ENCODE results near the gene CAMTA1.

- TF ChIP-seq REST (IDR thresholded peaks at IDR 0.05; ENCODE audit: low read depth, low read length), result no peak
- TF ChIP-seq CTCF (IDR thresholded peaks at IDR 0.05), result no peak
- TF ChIP-seq POLR2AphosphoS5 (IDR thresholded peaks at IDR 0.05; ENCODE audit: low read depth, low read length), result no peak
- no peak for TF ChIP-seq YY1 (IDR thresholded peaks at IDR 0.05; ENCODE audit: low read depth)
- TF ChIP-seq GATA2 (CRISPR knock-in tag; IDR thresholded peaks at IDR 0.05), result no peak; the same call in 1 of the 2 replicates
- TF ChIP-seq GABPA (IDR thresholded peaks at IDR 0.05; ENCODE audit: low read depth), result no peak
- TF ChIP-seq CHD2 (IDR thresholded peaks at IDR 0.05; ENCODE audit: low read length, partially characterized antibody), result no peak
- no peak for TF ChIP-seq RCOR1 (IDR thresholded peaks at IDR 0.05; ENCODE audit: low read length)
- TF ChIP-seq ZBTB33 (IDR thresholded peaks at IDR 0.05; ENCODE audit: borderline replicate concordance, low read depth), result no peak
- TF ChIP-seq FOXM1 (IDR thresholded peaks at IDR 0.05; ENCODE audit: low read depth), result no peak
- no peak for TF ChIP-seq SIN3A (IDR thresholded peaks at IDR 0.05; ENCODE audit: borderline replicate concordance, low read depth, low read length)
- TF ChIP-seq USF1 (IDR thresholded peaks at IDR 0.05; ENCODE audit: borderline replicate concordance, low read depth), result no peak
Measured at GRCh38 chr1:6950001-6950765, 164.9 kb downstream of the CAMTA1 start.
